HG03442 (cell line): ENCODE data around the gene CROCC2.

ENCODE experiments used
- ATAC-seq: cut with Tn5 transposase; IDR thresholded peaks from one replicate; pipeline ENCODE4 v1.9.1; 2021; ENCODE audit warnings: mild to moderate bottlenecking, moderate library complexity; ENCODE audit not compliant: unreplicated experiment

The CROCC2 gene

DNA sequence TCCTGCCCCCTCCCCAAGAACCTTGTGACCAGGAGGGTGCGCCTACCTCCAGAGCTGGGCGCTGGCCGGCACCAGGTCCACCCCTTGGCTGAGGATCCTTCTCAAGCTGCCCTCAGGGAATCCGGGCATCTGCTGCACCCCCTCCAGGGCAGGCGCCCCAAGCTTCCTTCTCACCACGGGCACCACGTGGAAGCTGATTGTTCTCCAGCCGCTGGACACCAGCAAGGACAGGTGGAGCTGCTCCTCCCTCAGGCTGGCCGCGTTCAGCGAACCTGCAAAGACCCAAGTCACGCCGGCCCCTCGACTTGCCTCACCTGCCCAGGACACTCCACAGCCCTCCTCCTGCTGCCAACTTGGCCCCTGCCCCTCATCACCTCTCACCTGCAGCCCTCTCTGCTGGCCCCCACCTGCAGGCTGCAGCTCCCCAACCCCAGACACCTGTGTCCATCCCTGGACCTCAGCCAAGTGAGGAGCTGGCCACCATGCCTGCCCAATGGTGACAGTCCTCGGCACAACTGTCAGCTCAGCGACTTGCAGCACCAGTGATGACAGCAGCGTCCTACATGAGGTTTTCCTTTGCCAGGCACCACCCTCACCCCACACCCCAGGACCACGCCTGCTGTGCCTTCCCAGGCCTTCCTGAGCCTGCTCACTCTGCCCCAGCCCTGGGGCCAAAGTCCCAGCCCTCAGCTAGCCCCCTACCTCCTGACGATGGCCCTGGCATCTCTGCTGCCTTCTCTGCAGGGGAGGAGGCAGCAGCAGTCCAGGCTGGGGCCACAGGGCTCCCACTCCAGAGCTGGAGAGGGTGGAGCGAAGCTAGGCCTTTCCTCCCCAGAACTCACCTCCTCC is 14.4 kb upstream of the CROCC2 start:
- ATAC-seq = no peak

- no peak for ATAC-seq
Measured at GRCh38 chr2:240892356-240892755, 13.8 kb upstream of the CROCC2 start.

GRCh38 chr2:240892925-240893324 is 13.2 kb upstream of the CROCC2 start:
- no peak for ATAC-seq

DNA sequence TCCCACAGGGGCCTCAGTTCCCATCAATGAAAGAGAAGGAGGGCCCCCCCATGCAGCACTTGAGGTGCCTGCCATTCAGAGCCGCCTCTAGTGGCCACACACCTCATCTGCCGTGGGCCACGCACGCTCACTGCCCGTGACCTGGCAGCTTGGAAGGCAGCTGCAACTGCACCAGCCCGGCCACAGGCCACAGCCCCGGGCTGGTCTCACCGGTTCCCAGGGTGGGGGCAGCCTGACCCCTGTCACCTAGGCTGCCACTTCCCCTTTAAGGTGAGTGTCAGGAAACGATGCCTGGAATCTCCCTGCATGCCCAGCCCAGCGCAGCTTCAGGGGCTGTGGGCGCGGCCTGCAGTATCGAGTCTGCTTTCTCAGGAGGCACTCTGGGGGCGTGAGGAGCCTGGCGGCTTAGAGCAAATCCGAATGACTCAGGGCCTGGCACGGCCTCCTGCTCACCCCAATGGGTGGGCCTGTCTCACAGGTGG is 12.7 kb upstream of the CROCC2 start:
- ATAC-seq = no peak

- no peak for ATAC-seq
Measured at GRCh38 chr2:240894006-240894405, 12.1 kb upstream of the CROCC2 start.

DNA sequence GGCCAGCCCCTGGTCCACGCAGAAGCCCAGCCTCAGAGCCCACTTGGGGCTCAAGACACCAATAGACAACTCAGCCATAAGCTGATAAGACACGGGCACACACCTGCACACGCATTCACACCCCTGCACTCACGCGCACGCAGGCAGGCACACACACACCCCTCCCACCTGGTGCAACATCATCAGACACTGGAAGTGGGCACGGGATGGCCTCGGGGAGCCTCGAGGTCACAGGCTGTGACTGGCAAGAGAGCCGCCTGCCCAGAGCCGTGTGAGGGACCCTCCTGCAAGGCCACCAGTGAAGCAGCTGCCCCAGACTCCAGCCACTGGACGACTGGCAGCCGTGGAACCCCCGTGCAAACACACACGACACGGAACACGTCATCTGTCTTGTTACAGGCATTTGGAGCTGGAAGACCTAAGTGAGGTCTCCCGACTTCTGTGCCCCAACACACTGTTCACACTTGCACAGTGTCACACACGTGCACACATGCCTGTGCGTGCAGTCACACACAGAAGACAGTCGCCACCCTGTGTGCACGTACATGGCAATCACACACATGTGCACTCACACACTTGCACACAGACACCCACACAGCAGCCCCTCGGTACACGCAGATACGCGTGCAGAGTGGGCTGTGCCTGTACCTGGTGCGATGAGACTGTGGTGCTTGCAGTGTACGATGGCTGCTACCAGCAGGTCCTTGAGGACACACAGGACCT is 11.1 kb upstream of the CROCC2 start:
- ATAC-seq = no peak

- no peak for ATAC-seq
Measured at GRCh38 chr2:240895656-240896388, 10.3 kb upstream of the CROCC2 start, which contains the start of gene MAB21L4. TSS of gene MAB21L4 (minus strand) at chr2:240896156. CDS start at chr2:240895997, 159 bp downstream.

DNA sequence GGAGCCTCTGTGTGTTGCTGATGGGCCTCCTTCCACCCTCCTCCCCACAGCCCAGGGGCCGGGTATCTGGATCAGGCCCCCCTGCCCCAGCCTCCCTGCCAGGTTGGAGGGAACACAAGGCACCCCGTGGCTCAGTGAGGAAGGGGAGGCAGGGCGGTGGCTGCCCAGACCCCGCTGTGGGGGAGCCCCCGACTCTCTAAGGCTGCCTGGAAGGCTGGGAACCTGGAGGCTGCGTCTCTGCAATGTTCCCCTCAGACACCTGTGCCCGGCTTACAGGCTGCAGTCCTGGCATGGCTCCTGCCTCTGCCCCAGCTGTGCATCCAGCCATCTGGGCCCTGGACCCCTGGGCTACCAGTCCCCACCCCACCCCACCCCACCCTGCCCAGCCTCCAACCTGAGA is 9.7 kb upstream of the CROCC2 start:
- ATAC-seq = no peak

- ATAC-seq = no peak
Measured at GRCh38 chr2:240896871-240897692, 9.1 kb upstream of the CROCC2 start.

GRCh38 chr2:240898108-240898730 is 7.9 kb upstream of the CROCC2 start:
- ATAC-seq = no peak

- ATAC-seq = no peak
Measured at GRCh38 chr2:240898731-240899467, 7.2 kb upstream of the CROCC2 start.

GRCh38 chr2:240899468-240899865 is 6.7 kb upstream of the CROCC2 start:
- ATAC-seq = no peak

GRCh38 chr2:240900141-240900860 is 5.8 kb upstream of the CROCC2 start:
- no peak for ATAC-seq

- ATAC-seq = no peak
Measured at GRCh38 chr2:240901986-240902614, 4.0 kb upstream of the CROCC2 start.

GRCh38 chr2:240902615-240903041 is 3.5 kb upstream of the CROCC2 start:
- no peak for ATAC-seq

GRCh38 chr2:240903191-240904060 is 2.7 kb upstream of the CROCC2 start:
- no peak for ATAC-seq
